Measurements from ENCODE around the gene ZBTB21.

- TF ChIP-seq POLR2A (IDR thresholded peaks at IDR 0.05): no peak
- TF ChIP-seq, protein P1, sequence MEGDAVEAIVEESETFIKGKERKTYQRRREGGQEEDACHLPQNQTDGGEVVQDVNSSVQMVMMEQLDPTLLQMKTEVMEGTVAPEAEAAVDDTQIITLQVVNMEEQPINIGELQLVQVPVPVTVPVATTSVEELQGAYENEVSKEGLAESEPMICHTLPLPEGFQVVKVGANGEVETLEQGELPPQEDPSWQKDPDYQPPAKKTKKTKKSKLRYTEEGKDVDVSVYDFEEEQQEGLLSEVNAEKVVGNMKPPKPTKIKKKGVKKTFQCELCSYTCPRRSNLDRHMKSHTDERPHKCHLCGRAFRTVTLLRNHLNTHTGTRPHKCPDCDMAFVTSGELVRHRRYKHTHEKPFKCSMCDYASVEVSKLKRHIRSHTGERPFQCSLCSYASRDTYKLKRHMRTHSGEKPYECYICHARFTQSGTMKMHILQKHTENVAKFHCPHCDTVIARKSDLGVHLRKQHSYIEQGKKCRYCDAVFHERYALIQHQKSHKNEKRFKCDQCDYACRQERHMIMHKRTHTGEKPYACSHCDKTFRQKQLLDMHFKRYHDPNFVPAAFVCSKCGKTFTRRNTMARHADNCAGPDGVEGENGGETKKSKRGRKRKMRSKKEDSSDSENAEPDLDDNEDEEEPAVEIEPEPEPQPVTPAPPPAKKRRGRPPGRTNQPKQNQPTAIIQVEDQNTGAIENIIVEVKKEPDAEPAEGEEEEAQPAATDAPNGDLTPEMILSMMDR (IDR thresholded peaks at IDR 0.05): no peak
These were observed 37.5 kb downstream of the ZBTB21 start for GRCh38 chr21:41972511-41973205.
